Measurements from ENCODE around the gene LIPE. TPM values are rescaled to one million over a fixed set of nuclear protein-coding genes. Genes with fewer than 3 reads are reported as not detected.

LIPE gene
- total RNA-seq, 1 donor from 2014 or later: 59.7 TPM

DNA sequence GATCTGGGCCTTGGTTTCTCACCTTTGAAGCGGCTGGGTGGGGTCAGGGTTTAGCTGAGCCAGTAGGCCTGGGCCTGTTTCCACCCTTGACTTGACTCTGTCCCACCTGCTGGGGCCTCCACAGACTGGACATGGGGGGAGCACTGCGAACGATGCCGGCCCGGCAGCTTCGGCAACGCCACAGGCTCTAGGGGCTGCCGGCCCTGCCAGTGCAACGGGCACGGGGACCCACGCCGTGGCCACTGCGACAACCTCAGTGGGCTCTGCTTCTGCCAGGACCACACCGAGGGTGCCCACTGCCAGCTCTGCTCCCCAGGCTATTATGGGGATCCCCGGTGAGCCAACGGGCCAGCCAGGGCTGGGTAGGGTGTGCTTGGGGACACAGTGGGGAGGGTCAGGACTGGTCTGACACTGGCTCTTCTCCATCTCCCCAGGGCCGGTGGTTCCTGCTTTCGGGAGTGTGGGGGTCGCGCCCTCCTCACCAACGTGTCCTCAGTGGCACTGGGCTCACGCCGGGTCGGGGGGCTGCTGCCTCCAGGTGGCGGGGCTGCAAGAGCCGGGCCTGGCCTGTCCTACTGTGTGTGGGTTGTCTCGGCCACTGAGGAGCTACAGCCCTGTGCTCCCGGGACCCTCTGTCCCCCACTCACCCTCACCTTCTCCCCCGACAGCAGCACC, 73.7 kb downstream of the LIPE start:
- no peak for DNase-seq

DNA sequence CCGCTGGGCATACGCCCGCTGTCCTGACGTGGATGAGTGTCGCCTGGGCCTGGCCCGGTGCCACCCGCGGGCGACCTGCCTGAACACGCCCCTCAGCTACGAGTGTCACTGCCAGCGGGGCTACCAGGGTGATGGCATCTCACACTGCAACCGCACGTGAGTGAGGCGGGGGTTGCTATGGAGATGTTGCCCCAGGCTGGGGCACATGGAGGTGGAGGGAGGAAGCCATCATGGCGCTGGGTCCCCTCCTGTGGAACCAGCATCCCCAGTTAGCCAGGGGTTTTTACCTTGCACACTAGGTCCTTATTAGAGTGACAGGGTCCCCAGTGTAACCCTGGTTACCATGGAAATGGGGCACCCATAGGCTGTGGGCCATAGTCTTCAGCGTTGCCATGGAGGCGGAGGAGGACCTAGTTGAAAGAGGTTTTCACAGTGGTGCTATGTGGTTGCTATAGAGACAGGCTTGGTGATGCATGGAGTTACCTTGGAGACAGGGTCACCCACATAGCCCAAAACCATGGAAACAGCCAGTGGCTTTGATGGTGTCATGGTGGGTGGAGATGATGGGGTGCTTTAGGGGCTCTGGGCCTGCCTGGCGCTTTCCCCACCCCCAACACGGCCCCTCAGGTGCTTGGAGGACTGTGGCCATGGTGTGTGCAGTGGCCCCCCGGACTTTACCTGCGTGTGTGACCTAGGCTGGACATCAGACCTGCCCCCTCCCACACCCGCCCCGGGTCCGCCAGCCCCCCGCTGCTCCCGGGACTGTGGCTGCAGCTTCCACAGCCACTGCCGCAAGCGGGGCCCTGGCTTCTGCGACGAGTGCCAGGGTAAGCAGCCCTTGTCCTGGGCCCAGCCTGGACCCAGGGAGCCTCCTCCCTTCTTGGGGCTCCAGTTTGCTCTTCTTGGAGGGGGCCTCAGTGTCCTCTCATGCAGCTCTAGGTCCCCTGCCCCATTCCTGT, 74.6 kb downstream of the LIPE start:
- DNase-seq: no peak

Small RNAs within 50 kb of the gene (small RNA-seq; reads per million reads assigned to genes)
- not detected for gene RNU4-60P (ENCODE audit: low replicate concordance)

Other genes with a start within 250 kb of the LIPE start
- 22.1 TPM for gene DEDD2, start 209.7 kb downstream of the LIPE start, total RNA-seq
- gene ZNF526, start 207.1 kb downstream of the LIPE start, total RNA-seq: 7.1 TPM
- 12.1 TPM for gene GSK3A, start 184.8 kb downstream of the LIPE start, total RNA-seq
- gene ERF, start 172.3 kb downstream of the LIPE start, total RNA-seq: 23.5 TPM
- 22.4 TPM for gene CIC, start 158.1 kb downstream of the LIPE start, total RNA-seq
- gene PRR19, start 125.3 kb downstream of the LIPE start, total RNA-seq: 0.20 TPM
- gene PAFAH1B3, start 124.8 kb downstream of the LIPE start, total RNA-seq: 17.6 TPM
- 0.20 TPM for gene TMEM145, start 114.1 kb downstream of the LIPE start, total RNA-seq
- 11.6 TPM for gene MEGF8, start 101.8 kb downstream of the LIPE start, total RNA-seq
- gene CNFN, start 37.1 kb downstream of the LIPE start, total RNA-seq: 11.0 TPM
- gene CXCL17, start 15.6 kb upstream of the LIPE start, total RNA-seq: not detected
- gene CEACAM1, start 101.1 kb upstream of the LIPE start, total RNA-seq: 3.5 TPM
- 4.8 TPM for gene CEACAM8, start 167.5 kb upstream of the LIPE start, total RNA-seq

Data from skin of body (tissue), 3 donors.